Psoas muscle (tissue), 8 donors: ENCODE data around the gene PACS2. TPM values are rescaled to one million over a fixed set of nuclear protein-coding genes. Genes with fewer than 3 reads are reported as not detected.

ENCODE experiments used
- ATAC-seq, 4 donors: fragments of 200-7000 bp; cut with Tn5 transposase; one replicate each; pipeline ENCODE4 v1.9.1; 2020; ENCODE audit warnings: moderate library complexity in 3 of 4, mild to moderate bottlenecking in 2 of 4
- DNase-seq, 2 donors: peaks; one replicate each; pipeline ENCODE4 v3.0.0-alpha.2; 2020
- H3K27ac ChIP-seq: fragments of 200-600 bp; one replicate; pipeline ENCODE4 v1.8.0; 2022
- H3K27me3 ChIP-seq, 3 donors: fragments of 200-600 bp in 1 of 3; one replicate each; pipeline versions ENCODE4 v1.6.1 to v1.8.0; 2013 to 2022; ENCODE audit warnings: low read length in 2 of 3, mild to moderate bottlenecking in 2 of 3, moderate library complexity in 1 of 3; ENCODE audit not compliant: insufficient read depth in 3 of 3
- H3K36me3 ChIP-seq, 2 donors: fragments of 200-600 bp in 1 of 2; one replicate each; pipeline versions ENCODE4 v1.6.1 to v1.8.0; 2013 to 2022; ENCODE audit warnings: low read depth in 1 of 2, mild to moderate bottlenecking in 1 of 2, moderate library complexity in 1 of 2; ENCODE audit not compliant: insufficient read depth in 1 of 2
- H3K4me1 ChIP-seq: fragments of 200-600 bp; one replicate; pipeline ENCODE4 v1.8.0; 2022
- H3K4me3 ChIP-seq: fragments of 200-600 bp; one replicate; pipeline ENCODE4 v1.8.0; 2022; ENCODE audit warnings: mild to moderate bottlenecking
- H3K9me3 ChIP-seq: fragments of 200-600 bp; one replicate; pipeline ENCODE4 v1.8.0; 2022
- WGBS, 3 donors: extraction: QIAGEN DNeasy Blood & Tissue Kit; methylation state at CpG; one replicate each; pipeline versions ENCODE4 v1.1.6 to v1.1.7; 2013; 5-methylcytosine and 5-hydroxymethylcytosine counted together
- intact Hi-C, 2 donors: fragments of 100-400 bp; cut with DNase I; formaldehyde crosslinking; loops; one replicate each; pipeline versions ENCODE4 v1.11.0 to v1.14.2; 2022
- polyA plus RNA-seq, 3 donors: library from polyadenylated mRNA; stranded (reverse); fragments of 200-250 nt; gene quantifications; one replicate each; pipeline ENCODE4 v1.2.3, GENCODE V29; 2013
- total RNA-seq, 4 donors: library from RNA; stranded (reverse); fragmentation: NEBNext Ultra II Directional in 2 of 4; extraction: Animal tissue kit (Norgen Biotek cat#: 25700) in 2 of 4; gene quantifications; one replicate each; pipeline versions ENCODE4 v1.2.1 to v1.2.4, GENCODE V29; 2021 to 2023
- TF ChIP-seq, protein P1 (sequence below): fragments of 200-600 bp; IDR thresholded peaks from one replicate; pipeline ENCODE4 v1.8.0; 2022; ENCODE audit warnings: antibody characterized with exemption
- donor health status: healthy with polysubstance abuse.
- donor health status: DM: no; HTN: no; CAD: no; lungs with moderate emphysema.
- donor health status: Bipolar disorder and iron deficiency.
- donor health status: healthy.
- donor health status: DM: yes; HTN: yes; CAD: no.
- donor health status: DM: no; HTN: no; CAD: no.
- donor health status: DM: no; HTN: no; CAD: no.
- donor health status: DM: yes; HTN: yes; CAD: no.

The PACS2 gene
- total and polyA plus RNA-seq, 7 donors = 57.1 to 83.1 (median 72.8) TPM

DNA sequence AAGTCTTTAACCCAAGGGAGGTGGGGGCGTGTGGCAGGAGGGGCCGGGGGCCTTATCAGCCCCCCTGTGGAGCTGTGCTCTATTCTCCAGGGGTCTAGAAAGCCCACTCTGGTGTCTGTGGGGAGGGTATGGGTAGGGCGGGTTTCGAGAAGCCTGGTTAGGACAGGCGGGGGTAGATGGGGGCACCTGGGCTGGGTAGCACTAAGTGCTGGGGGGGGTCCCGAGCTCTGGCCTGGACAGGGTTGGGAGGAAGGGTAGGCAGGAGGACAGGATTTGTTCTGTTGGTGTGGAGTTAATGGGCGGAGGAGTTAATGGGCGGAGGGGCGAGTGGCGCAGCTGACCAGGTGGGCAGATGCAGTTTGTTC lies 2.0 kb downstream of the PACS2 start:
- TF ChIP-seq, protein P1, sequence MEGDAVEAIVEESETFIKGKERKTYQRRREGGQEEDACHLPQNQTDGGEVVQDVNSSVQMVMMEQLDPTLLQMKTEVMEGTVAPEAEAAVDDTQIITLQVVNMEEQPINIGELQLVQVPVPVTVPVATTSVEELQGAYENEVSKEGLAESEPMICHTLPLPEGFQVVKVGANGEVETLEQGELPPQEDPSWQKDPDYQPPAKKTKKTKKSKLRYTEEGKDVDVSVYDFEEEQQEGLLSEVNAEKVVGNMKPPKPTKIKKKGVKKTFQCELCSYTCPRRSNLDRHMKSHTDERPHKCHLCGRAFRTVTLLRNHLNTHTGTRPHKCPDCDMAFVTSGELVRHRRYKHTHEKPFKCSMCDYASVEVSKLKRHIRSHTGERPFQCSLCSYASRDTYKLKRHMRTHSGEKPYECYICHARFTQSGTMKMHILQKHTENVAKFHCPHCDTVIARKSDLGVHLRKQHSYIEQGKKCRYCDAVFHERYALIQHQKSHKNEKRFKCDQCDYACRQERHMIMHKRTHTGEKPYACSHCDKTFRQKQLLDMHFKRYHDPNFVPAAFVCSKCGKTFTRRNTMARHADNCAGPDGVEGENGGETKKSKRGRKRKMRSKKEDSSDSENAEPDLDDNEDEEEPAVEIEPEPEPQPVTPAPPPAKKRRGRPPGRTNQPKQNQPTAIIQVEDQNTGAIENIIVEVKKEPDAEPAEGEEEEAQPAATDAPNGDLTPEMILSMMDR = no peak
- Histone ChIP-seq H3K27me3 (no peaks in the 10 kb centered on the region), H3K36me3 (no peaks in the 10 kb centered on the region), H3K9me3 (no peaks in the 10 kb centered on the region), H3K27ac (peak overlapping the region; percentile 86), H3K4me3 (peak overlapping the region; percentile 84), H3K4me1 (peaks cover 24% of the 10 kb centered on the region)
- WGBS, 3 donors = 86 to 89% (median 86%) methylated on average over 10 of the region's 10 CpGs
- DNase-seq = no peak
- ATAC-seq = no peak
- intact Hi-C loops = loop anchor here (5.0 kb wide), 1 partner anchor 36 kb away; no protein-coding TSS in a partner anchor

DNA sequence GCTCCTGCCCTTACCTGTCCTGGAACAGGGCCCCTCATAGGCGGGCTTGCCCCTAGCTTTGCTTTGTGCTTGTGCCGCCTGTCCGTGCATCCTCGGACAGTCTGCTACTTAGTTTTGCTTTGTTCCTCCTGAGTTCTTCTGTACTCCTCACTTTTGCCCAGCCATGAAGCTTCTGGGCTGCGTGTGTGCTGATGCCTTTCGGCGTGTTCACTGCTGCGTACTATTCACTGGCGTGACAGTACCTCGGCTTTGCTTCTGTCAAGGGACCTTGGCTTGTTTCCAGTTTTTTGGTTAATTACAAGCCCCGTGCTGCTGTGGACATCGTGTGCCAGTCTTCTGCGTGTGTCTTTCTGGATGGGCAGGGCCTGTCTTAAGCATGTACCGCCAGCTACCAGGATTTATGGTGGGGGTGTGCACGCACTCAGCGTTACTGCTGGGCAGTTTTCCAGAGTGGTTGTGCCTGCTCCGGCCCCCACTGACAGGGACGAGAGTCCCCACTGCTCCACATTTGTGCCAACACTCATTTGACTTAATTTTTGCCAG lies 2.5 kb downstream of the PACS2 start:
- intact Hi-C loops = loop anchor here (5.0 kb wide), 1 partner anchor 35 kb away; no protein-coding TSS in a partner anchor
- peaks cover 24% of the 10 kb centered on the region for H3K4me1 ChIP-seq
- peak overlapping the region; percentile 11 for H3K4me3 ChIP-seq
- no peaks in the 10 kb centered on the region for H3K9me3 ChIP-seq
- H3K27me3 ChIP-seq = no peaks in the 10 kb centered on the region
- ATAC-seq (peak in 2 of 4 donors; percentile 36 to 59), DNase-seq (peak in 1 of 2 donors; percentile 68)
- 42 to 52% (median 46%) methylated on average over 17 to 18 of the region's 18 CpGs for WGBS, 3 donors
- H3K36me3 ChIP-seq = no peaks in the 10 kb centered on the region
- peak overlapping the region; percentile 53 for H3K27ac ChIP-seq
- TF ChIP-seq, protein P1 = no peak

GRCh38 chr14:105317546-105317945 lies 3.0 kb downstream of the PACS2 start:
- Histone ChIP-seq H3K27me3 (no peaks in the 10 kb centered on the region), H3K9me3 (no peaks in the 10 kb centered on the region), H3K36me3 (no peaks in the 10 kb centered on the region), H3K4me3 (no peak overlapping the region), H3K4me1 (peaks cover 24% of the 10 kb centered on the region), H3K27ac (peak overlapping the region; percentile 53)
- 38 to 65% (median 44%) methylated on average over 11 of the region's 11 CpGs for WGBS, 3 donors
- ATAC-seq (peak in 1 of 4 donors; percentile 27), DNase-seq (peak; percentile 49 to 76)
- TF ChIP-seq, protein P1 = no peak
- intact Hi-C loops = loop anchor here (5.0 kb wide), 1 partner anchor 35 kb away; no protein-coding TSS in a partner anchor

DNA sequence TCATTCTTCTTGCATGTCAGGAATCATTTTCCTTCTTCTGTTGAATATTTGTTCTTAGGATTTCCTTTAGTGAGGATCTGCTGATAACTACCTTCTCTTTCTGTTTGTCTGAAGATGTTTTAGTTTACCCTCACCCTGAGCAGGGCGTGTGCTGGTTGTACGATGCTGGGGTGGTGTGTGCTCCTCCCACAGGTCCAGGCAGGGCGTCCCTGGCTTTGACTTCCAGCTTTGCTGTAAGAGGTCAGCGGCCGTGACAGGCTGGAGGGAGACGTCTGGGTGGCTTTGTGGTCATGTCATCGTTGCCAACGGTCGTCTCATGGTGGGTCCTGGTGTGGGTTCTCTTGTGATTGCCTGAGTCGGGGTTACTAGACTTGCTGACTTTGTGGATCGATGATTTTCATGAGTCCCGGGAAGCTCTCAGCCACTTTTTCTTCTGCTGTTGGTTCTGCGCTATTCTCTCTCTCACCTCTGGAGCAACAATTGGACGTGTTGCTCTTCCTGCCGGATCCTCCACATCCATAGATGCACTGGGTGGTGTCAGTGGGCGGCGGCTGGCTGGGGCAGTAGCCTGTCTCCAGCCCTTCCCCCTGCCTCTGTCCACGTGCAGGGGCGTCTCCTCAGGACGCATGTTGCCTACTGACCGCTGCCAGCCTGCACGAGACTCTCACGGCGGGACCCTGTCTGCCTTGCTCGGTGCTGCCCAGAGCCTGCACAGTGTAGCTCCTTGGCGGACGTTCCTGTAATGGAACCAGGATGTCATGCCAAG lies 8.4 kb downstream of the PACS2 start:
- intact Hi-C loops = no loop called here
- Histone ChIP-seq H3K4me1 (peaks cover 48% of the 10 kb centered on the region), H3K4me3 (peak overlapping the region; percentile 47), H3K27me3 (no peaks in the 10 kb centered on the region), H3K36me3 (no peaks in the 10 kb centered on the region), H3K27ac (peak overlapping the region; percentile 92), H3K9me3 (no peaks in the 10 kb centered on the region)
- WGBS, 3 donors = 53 to 77% (median 57%) methylated on average over 27 of the region's 27 CpGs
- DNase-seq (no peak), ATAC-seq (no peak)
- TF ChIP-seq, protein P1 = no peak
